Measurements from ENCODE around the gene GSE1.

GSE1 gene

GRCh38 chr16:85634747-85635544 lies 21.8 kb downstream of the GSE1 start:
- no peak for DNase-seq (ENCODE audit: low read depth)

GRCh38 chr16:85635545-85636140 lies 22.5 kb downstream of the GSE1 start:
- DNase-seq (ENCODE audit: low read depth) = no peak

- no peak for DNase-seq (ENCODE audit: low read depth)
Observed at GRCh38 chr16:85636234-85636812, 23.2 kb downstream of the GSE1 start.

GRCh38 chr16:85637061-85637807 lies 24.1 kb downstream of the GSE1 start:
- DNase-seq (ENCODE audit: low read depth) = no peak

- DNase-seq (ENCODE audit: low read depth) = no peak
Observed at GRCh38 chr16:85637808-85638647, 24.9 kb downstream of the GSE1 start.

GRCh38 chr16:85638695-85639409 lies 25.7 kb downstream of the GSE1 start:
- DNase-seq (ENCODE audit: low read depth) = no peak

GRCh38 chr16:85639529-85640253 lies 26.6 kb downstream of the GSE1 start:
- DNase-seq (ENCODE audit: low read depth) = no peak

- no peak for DNase-seq (ENCODE audit: low read depth)
Observed at GRCh38 chr16:85640254-85640558, 27.1 kb downstream of the GSE1 start.

GRCh38 chr16:85640585-85640984 lies 27.5 kb downstream of the GSE1 start:
- no peak for DNase-seq (ENCODE audit: low read depth)

- DNase-seq (ENCODE audit: low read depth) = no peak
Observed at GRCh38 chr16:85641305-85641704, 28.2 kb downstream of the GSE1 start.

GRCh38 chr16:85641776-85642176 lies 28.7 kb downstream of the GSE1 start:
- no peak for DNase-seq (ENCODE audit: low read depth)

- no peak for DNase-seq (ENCODE audit: low read depth)
Observed at GRCh38 chr16:85642762-85643358, 29.7 kb downstream of the GSE1 start.

GRCh38 chr16:85643631-85644030 lies 30.5 kb downstream of the GSE1 start:
- no peak for DNase-seq (ENCODE audit: low read depth)

- no peak for DNase-seq (ENCODE audit: low read depth)
Observed at GRCh38 chr16:85644093-85644712, 31.1 kb downstream of the GSE1 start.

GRCh38 chr16:85645021-85645589 lies 32.0 kb downstream of the GSE1 start:
- DNase-seq (ENCODE audit: low read depth) = no peak

- DNase-seq (ENCODE audit: low read depth) = no peak
Observed at GRCh38 chr16:85646358-85646907, 33.3 kb downstream of the GSE1 start.

- DNase-seq (ENCODE audit: low read depth) = no peak
Observed at GRCh38 chr16:85646976-85647375, 33.9 kb downstream of the GSE1 start.

GRCh38 chr16:85648070-85648714 lies 35.1 kb downstream of the GSE1 start:
- no peak for DNase-seq (ENCODE audit: low read depth)

- no peak for DNase-seq (ENCODE audit: low read depth)
Observed at GRCh38 chr16:85648805-85649204, 35.7 kb downstream of the GSE1 start.

Measured in HS-27A (cell line).